Measurements from ENCODE around the gene HINFP. TPM values are rescaled to one million over a fixed set of nuclear protein-coding genes. Genes with fewer than 3 reads are reported as not detected.

The HINFP gene
- 38.5 and 38.6 TPM in 2 replicates for total RNA-seq
- long read RNA-seq, transcript HINFP-201 (10 exons, 3,163 nt) = major isoform, 16 of 38 reads
- long read RNA-seq, partial matches to known transcripts = 5 of 38 reads
- long read RNA-seq, other reads (novel, unspliced or antisense) = 16 of 38 reads

- no peaks in the 10 kb centered on the region for H3K27me3 Mint-ChIP-seq (ENCODE audit: low read depth)
- peak; percentile 98 for DNase-seq (ENCODE audit: low read depth, low spot score)
- H3K36me3 Mint-ChIP-seq (ENCODE audit: low read depth) = no peaks in the 10 kb centered on the region
- H3K4me1 Mint-ChIP-seq = peaks cover 24% of the 10 kb centered on the region
- no peaks in the 10 kb centered on the region for H3K9me3 Mint-ChIP-seq
- no peak for TF ChIP-seq CTCF (conservative IDR thresholded peaks at IDR 0.05)
- peak within 1 kb of the TSS; percentile 97 for H3K4me3 Mint-ChIP-seq
- peak within 1 kb of the TSS; percentile 86 for H3K27ac Mint-ChIP-seq (ENCODE audit: unreplicated experiment)
Measured at GRCh38 chr11:119121008-119121810, at the start of gene HINFP. TSS of gene HINFP (plus strand) at chr11:119121580. CDS start at chr11:119126945, 5,365 bp downstream.

GRCh38 chr11:119077839-119078238 lies 43.5 kb upstream of the HINFP start:
- Mint-ChIP-seq H3K36me3 (ENCODE audit: low read depth) (peaks cover 7% of the 10 kb centered on the region), H3K4me3 (no peak overlapping the region), H3K27ac (ENCODE audit: unreplicated experiment) (no peak overlapping the region), H3K27me3 (ENCODE audit: low read depth) (no peaks in the 10 kb centered on the region), H3K4me1 (peaks cover 17% of the 10 kb centered on the region), H3K9me3 (no peaks in the 10 kb centered on the region)
- no peak for TF ChIP-seq CTCF (conservative IDR thresholded peaks at IDR 0.05)
- no peak for DNase-seq (ENCODE audit: low read depth, low spot score)

- peaks cover 17% of the 10 kb centered on the region for H3K4me1 Mint-ChIP-seq
- no peak for DNase-seq (ENCODE audit: low read depth, low spot score)
- TF ChIP-seq CTCF (conservative IDR thresholded peaks at IDR 0.05) = no peak
- H3K4me3 Mint-ChIP-seq = no peak overlapping the region
- H3K36me3 Mint-ChIP-seq (ENCODE audit: low read depth) = peaks cover 5% of the 10 kb centered on the region
- H3K9me3 Mint-ChIP-seq = no peaks in the 10 kb centered on the region
- no peaks in the 10 kb centered on the region for H3K27me3 Mint-ChIP-seq (ENCODE audit: low read depth)
- H3K27ac Mint-ChIP-seq (ENCODE audit: unreplicated experiment) = no peak overlapping the region
Measured at GRCh38 chr11:119078675-119079420, 42.5 kb upstream of the HINFP start.

- H3K4me3 Mint-ChIP-seq = peak overlapping the region; percentile 14
- no peak overlapping the region for H3K27ac Mint-ChIP-seq (ENCODE audit: unreplicated experiment)
- no peaks in the 10 kb centered on the region for H3K27me3 Mint-ChIP-seq (ENCODE audit: low read depth)
- H3K4me1 Mint-ChIP-seq = peaks cover 34% of the 10 kb centered on the region
- no peaks in the 10 kb centered on the region for H3K9me3 Mint-ChIP-seq
- no peak for TF ChIP-seq CTCF (conservative IDR thresholded peaks at IDR 0.05)
- peaks cover 5% of the 10 kb centered on the region for H3K36me3 Mint-ChIP-seq (ENCODE audit: low read depth)
- no peak for DNase-seq (ENCODE audit: low read depth, low spot score)
Measured at GRCh38 chr11:119081682-119082260, 39.6 kb upstream of the HINFP start.

GRCh38 chr11:119084663-119085436 lies 36.5 kb upstream of the HINFP start, which contains the start of gene HMBS:
TSS of gene HMBS (plus strand) at chr11:119084881. CDS start at chr11:119085034, 153 bp downstream.
- H3K36me3 Mint-ChIP-seq (ENCODE audit: low read depth) = peaks cover 3% of the 10 kb centered on the region
- peak; percentile 88 for DNase-seq (ENCODE audit: low read depth, low spot score)
- peak within 1 kb of the TSS; percentile 100 for H3K4me3 Mint-ChIP-seq
- peaks cover 39% of the 10 kb centered on the region for H3K4me1 Mint-ChIP-seq
- H3K27ac Mint-ChIP-seq (ENCODE audit: unreplicated experiment) = peak within 1 kb of the TSS; percentile 96
- H3K27me3 Mint-ChIP-seq (ENCODE audit: low read depth) = no peaks in the 10 kb centered on the region
- no peaks in the 10 kb centered on the region for H3K9me3 Mint-ChIP-seq
- no peak for TF ChIP-seq CTCF (conservative IDR thresholded peaks at IDR 0.05)

Measured in neural crest cell (in vitro differentiated cells).